Inflammatory macrophage treated with lipopolysaccharide for 1 hour (primary cell): Measurements from ENCODE around the gene CDADC1.
"Not testable (repeated sequence)": the region's sequence is repeated elsewhere in the genome, so short reads cannot be mapped to it uniquely, and the experiment has no call there.

Source experiments
- DNase-seq, 2 donors: peaks; one replicate each; pipeline ENCODE4 v3.0.0-alpha.2; 2020 to 2022

Gene CDADC1

GRCh38 chr13:49240017-49240416, 7.7 kb upstream of the CDADC1 start:
- DNase-seq: peak; percentile 17 to 55

DNA sequence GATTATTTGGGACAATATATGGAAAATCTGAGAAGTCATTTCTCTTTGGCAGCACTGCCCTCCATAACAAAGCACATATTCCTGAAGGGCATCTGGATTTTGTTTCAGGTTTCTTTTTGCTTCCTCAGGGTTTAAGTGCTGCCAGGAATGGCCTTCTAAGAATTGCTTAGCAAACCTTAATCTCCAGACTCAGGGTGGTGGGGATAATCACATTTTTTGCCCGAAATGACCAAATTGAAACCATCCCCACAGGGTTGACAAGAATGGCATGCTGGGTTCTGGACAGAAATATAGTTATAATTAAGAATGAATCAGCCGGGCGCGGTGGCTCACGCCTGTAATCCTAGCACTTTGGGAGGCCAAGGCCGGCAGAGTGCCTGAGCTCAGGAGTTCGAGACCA, 6.4 kb upstream of the CDADC1 start:
- no peak for DNase-seq

DNA sequence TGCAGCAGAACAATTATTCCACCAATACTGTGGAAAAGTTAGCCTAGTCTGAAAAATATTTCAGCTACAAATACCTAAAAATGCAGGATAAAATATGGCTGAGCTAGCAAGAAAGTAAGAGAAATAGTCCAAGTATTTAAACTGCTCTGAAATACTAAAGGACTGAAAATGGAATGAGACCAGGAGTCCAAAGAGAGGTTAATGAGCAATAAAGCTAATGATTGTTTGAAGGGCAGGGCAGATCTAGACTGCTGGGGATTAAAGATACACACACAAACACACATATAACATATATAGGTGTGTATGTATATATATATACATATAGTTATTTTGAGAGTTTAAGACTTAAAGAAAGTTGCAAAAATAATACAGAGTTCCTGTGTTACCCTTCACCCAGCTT, 2.6 kb upstream of the CDADC1 start:
- no peak for DNase-seq

GRCh38 chr13:49246850-49247642, 679 bp upstream of the CDADC1 start:
- peak; percentile 2 to 73 for DNase-seq

GRCh38 chr13:49248622-49249002, 887 bp downstream of the CDADC1 start:
- no peak for DNase-seq

DNA sequence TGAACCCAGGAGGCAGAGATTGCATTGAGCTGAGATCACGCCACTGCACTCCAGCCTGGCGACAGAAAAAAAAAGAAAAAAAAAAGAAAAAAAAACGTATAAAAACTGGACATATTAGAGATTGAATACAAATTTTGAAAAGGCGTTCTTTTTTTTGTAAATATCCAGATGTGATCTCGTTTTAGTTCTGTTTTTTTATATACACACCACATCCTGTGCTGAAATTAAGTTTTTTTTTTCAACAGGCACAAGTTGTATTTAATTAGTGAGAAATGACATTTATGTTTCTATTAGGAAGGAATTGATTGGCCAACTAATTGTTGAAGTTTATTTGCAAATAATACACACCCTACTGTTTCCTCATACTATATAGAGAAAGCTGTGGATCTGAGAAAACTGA, 3.6 kb downstream of the CDADC1 start:
- DNase-seq: no peak

- no peak for DNase-seq
Observed at GRCh38 chr13:49253310-49253709, 5.6 kb downstream of the CDADC1 start.

- no peak for DNase-seq
Observed at GRCh38 chr13:49254007-49254406, 6.3 kb downstream of the CDADC1 start.

- no peak for DNase-seq
Observed at GRCh38 chr13:49256841-49257240, 9.1 kb downstream of the CDADC1 start.

GRCh38 chr13:49258089-49258796, 10.5 kb downstream of the CDADC1 start:
- peak; percentile 37 to 53 for DNase-seq

DNA sequence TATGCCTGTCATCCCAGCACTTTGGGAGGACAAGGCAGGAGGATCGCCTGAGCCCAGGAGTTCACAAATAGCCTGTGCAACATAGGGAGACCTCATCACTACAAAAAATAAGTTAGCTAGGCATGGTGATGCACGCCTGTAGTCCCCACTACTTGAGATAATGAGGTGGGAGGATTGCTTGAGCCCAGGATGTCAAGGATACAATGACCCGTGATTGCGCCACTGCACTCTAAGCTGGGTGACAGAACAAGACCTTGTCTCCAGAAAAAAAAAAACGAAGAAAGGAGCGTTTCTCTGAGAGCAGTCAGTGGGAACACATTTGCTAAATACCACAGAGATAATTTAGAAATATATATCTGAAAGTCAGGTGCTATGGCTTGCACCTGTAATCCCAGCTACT, 11.9 kb downstream of the CDADC1 start:
- no peak for DNase-seq

GRCh38 chr13:49262634-49263033, 14.9 kb downstream of the CDADC1 start:
- DNase-seq: no peak

- no peak for DNase-seq
Observed at GRCh38 chr13:49265822-49266221, 18.1 kb downstream of the CDADC1 start.

DNA sequence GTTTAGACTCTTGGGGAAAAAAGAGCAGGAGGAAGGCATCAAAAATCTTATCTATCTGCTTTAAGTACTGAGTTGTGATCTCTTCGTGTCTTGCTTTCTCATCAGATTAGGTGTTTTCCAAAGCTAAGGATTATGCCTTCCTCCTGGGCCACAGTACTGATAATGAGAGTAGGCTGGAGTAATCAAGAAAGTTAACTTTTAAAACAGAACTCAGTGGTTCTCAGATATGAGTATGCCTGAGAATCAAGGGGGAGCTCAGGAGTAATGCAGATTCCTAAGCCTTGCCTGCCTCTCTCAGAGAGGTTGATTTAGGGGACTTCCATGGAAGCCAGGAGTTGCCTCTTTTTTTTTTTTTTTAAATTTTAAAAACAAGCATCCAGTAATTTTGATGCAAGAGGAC, 23.5 kb downstream of the CDADC1 start:
- no peak for DNase-seq

GRCh38 chr13:49272296-49272695, 24.6 kb downstream of the CDADC1 start:
- DNase-seq: no peak

GRCh38 chr13:49278211-49278610, 30.5 kb downstream of the CDADC1 start:
- DNase-seq: no peak

DNA sequence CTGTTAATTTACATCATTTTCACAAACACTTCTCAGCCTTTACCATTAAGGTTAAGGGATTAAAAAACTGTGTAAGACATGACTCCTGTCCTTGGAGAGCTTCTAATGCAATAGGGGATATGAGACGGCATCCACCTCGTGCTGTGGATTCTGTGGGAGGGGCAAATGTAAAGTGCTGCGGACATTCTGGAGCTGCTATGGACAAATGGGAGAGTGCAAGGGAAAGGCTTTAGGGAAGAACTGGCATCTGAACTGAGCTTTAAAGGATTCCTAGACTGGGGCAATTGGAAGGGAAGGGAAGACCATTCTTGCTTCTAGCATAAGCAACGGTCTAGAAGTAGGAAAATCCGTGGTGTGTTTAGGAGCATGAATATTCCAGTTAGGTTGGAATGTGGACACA, 31.4 kb downstream of the CDADC1 start:
- DNase-seq: no peak

GRCh38 chr13:49279885-49280284, 32.2 kb downstream of the CDADC1 start:
- DNase-seq: no peak

GRCh38 chr13:49287995-49288394, 40.3 kb downstream of the CDADC1 start:
- DNase-seq: no peak

DNA sequence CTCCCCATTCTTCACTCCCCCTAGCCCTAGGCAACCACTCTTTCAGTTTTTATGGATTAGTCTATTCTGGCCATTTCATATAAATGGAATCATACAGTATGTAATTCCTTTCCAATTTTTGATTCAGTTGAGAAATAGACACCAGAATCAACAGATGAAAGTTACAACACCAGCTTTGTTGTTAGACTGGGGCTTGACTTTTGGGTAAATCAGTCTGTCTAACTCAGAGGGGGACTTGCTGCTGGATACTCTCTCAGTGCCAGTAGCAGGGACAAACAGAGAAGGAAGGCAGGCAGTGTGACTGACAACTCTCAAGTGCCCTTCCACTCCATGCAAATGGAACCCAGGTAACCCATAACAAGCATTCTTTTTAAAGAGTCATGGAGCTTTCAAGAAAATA, 40.7 kb downstream of the CDADC1 start:
- no peak for DNase-seq

- no peak for DNase-seq
Observed at GRCh38 chr13:49292742-49293486, 45.2 kb downstream of the CDADC1 start.

GRCh38 chr13:49294723-49295122, 47.0 kb downstream of the CDADC1 start:
- not testable (repeated sequence) for DNase-seq

- no peak for DNase-seq
Observed at GRCh38 chr13:49295244-49295643, 47.5 kb downstream of the CDADC1 start.

GRCh38 chr13:49296659-49297058, 48.9 kb downstream of the CDADC1 start:
- no peak for DNase-seq
